Gastroesophageal sphincter (tissue), 4 donors: ENCODE measurements around the gene RHOJ. TPM values are rescaled to one million over a fixed set of nuclear protein-coding genes. Genes with fewer than 3 reads are reported as not detected.
A peak's percentile ranks its signal among the peaks of the same experiment; 100 is the strongest.

Experiments
- ATAC-seq: fragments of 150-250 bp; one replicate; pipeline ENCODE4 v1.9.1; 2016; ENCODE audit warnings: mild to moderate bottlenecking, moderate library complexity
- H3K27ac ChIP-seq, 4 donors: fragments of 200-600 bp; sonication (generic) in 3 of 4; 1 replicate in 3 of 4; 2 replicates in 1 of 4; pipeline ENCODE4 v1.5.1; 2016 to 2019
- H3K27me3 ChIP-seq: fragments of 200-600 bp; sonication (generic); one replicate; pipeline ENCODE4 v1.5.1; 2019
- H3K36me3 ChIP-seq, 2 donors: fragments of 200-600 bp; sonication (generic); one replicate each; pipeline ENCODE4 v1.5.1; 2019; ENCODE audit warnings: control low read depth in 1 of 2
- H3K4me1 ChIP-seq, 3 donors: fragments of 200-600 bp; sonication (generic); 1 replicate in 2 of 3; 2 replicates in 1 of 3; pipeline ENCODE4 v1.5.1; 2016 to 2019; ENCODE audit warnings: control low read depth in 2 of 3
- H3K4me3 ChIP-seq, 2 donors: fragments of 200-600 bp; sonication (generic); one replicate each; pipeline ENCODE4 v1.5.1; 2019; ENCODE audit warnings: mild to moderate bottlenecking in 1 of 2, moderate library complexity in 1 of 2
- H3K9me3 ChIP-seq, 3 donors: fragments of 200-600 bp; sonication (generic); one replicate each; pipeline ENCODE4 v1.5.1; 2017 to 2019; ENCODE audit warnings: control low read depth in 2 of 3
- EP300 ChIP-seq: sonication (generic); formaldehyde crosslinking; IDR thresholded peaks from one replicate; pipeline ENCODE4 v1.6.1; 2017; ENCODE audit warnings: antibody characterized with exemption, mild to moderate bottlenecking
- POLR2A ChIP-seq, 2 donors: fragments of 450-650 bp; IDR thresholded peaks; one replicate each; pipeline ENCODE4 v1.6.1; 2017; ENCODE audit warnings: antibody characterized with exemption in 2 of 2, mild to moderate bottlenecking in 2 of 2, moderate library complexity in 1 of 2
- POLR2AphosphoS5 ChIP-seq: sonication (generic); formaldehyde crosslinking; IDR thresholded peaks from one replicate; pipeline ENCODE4 v1.6.1; 2017; ENCODE audit warnings: antibody characterized with exemption
- WGBS, 2 donors: methylation state at CpG; one replicate each; pipeline ENCODE4 v1.1.5; 2018; ENCODE audit warnings: low coverage in 1 of 2; 5-methylcytosine and 5-hydroxymethylcytosine counted together
- total RNA-seq, 4 donors: library from RNA; depleted of rRNA; stranded (reverse); fragments of >200 nt; gene quantifications; one replicate each; pipeline ENCODE4 v1.1.0, GENCODE V29; 2016
- TF ChIP-seq, protein P1 (sequence below), 4 experiments: fragments of 200-600 bp in 2 of 4; fragments of 450-650 bp in 2 of 4; sonication (generic) in 1 of 4; IDR thresholded peaks; one replicate each; pipeline ENCODE4 v1.5.1; 2017 to 2019; ENCODE audit warnings: antibody characterized with exemption in 4 of 4, mild to moderate bottlenecking in 2 of 4, moderate library complexity in 2 of 4

The RHOJ gene
- total RNA-seq, 4 donors from 2014 or later, result 12.5 to 12.9 (median 12.7) TPM

DNA sequence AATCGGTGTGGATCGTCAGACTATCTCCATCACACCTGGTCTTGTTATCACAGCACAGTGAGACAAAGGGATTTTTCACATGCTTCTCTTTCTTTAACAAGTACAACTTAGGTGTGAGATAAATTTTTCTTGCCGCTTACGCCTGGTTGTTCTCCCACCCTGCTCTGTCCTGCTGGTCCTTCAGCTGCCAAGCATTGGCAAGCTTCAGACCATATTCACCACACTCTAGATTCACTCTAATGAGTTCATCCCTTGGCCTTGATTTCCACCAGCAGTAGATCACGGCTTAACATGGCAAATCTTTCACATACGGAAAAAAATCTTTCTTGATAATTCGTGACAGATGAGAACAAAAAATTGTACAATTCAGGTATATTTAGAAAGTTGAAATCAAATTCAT, 33.5 kb downstream of the RHOJ start:
- TF ChIP-seq, protein P1, sequence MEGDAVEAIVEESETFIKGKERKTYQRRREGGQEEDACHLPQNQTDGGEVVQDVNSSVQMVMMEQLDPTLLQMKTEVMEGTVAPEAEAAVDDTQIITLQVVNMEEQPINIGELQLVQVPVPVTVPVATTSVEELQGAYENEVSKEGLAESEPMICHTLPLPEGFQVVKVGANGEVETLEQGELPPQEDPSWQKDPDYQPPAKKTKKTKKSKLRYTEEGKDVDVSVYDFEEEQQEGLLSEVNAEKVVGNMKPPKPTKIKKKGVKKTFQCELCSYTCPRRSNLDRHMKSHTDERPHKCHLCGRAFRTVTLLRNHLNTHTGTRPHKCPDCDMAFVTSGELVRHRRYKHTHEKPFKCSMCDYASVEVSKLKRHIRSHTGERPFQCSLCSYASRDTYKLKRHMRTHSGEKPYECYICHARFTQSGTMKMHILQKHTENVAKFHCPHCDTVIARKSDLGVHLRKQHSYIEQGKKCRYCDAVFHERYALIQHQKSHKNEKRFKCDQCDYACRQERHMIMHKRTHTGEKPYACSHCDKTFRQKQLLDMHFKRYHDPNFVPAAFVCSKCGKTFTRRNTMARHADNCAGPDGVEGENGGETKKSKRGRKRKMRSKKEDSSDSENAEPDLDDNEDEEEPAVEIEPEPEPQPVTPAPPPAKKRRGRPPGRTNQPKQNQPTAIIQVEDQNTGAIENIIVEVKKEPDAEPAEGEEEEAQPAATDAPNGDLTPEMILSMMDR (IDR thresholded peaks at IDR 0.05), result no peak
- TF ChIP-seq POLR2A (IDR thresholded peaks at IDR 0.05), result no peak
- TF ChIP-seq POLR2AphosphoS5, result no peak
- TF ChIP-seq EP300, result no peak
- no peak overlapping the region for H3K4me3 ChIP-seq
- WGBS, 2 donors, result 86 to 93% methylated on average over 7 of the region's 7 CpGs
- no peaks in the 10 kb centered on the region for H3K9me3 ChIP-seq
- no peaks in the 10 kb centered on the region for H3K27me3 ChIP-seq
- no peak overlapping the region for H3K27ac ChIP-seq
- peaks cover 0 to 39% (median 6%) of the 10 kb centered on the region in 3 donors for H3K4me1 ChIP-seq
- H3K36me3 ChIP-seq, result peaks cover 0 to 5% of the 10 kb centered on the region in 2 donors
- no peak for ATAC-seq

GRCh38 chr14:63240221-63240620, 36.0 kb downstream of the RHOJ start:
- ATAC-seq, result no peak
- Histone ChIP-seq H3K4me3 (no peak overlapping the region), H3K27me3 (no peaks in the 10 kb centered on the region), H3K9me3 (no peaks in the 10 kb centered on the region), H3K36me3 (peaks cover 0 to 5% of the 10 kb centered on the region in 2 donors), H3K4me1 (peaks cover 0 to 31% (median 6%) of the 10 kb centered on the region in 3 donors), H3K27ac (no peak overlapping the region)
- WGBS, 2 donors, result 55 to 74% methylated on average over 2 of the region's 2 CpGs
- TF ChIP-seq, protein P1 (IDR thresholded peaks at IDR 0.05), result no peak
- TF ChIP-seq POLR2AphosphoS5, result no peak
- TF ChIP-seq EP300, result no peak
- TF ChIP-seq POLR2A (IDR thresholded peaks at IDR 0.05), result no peak

DNA sequence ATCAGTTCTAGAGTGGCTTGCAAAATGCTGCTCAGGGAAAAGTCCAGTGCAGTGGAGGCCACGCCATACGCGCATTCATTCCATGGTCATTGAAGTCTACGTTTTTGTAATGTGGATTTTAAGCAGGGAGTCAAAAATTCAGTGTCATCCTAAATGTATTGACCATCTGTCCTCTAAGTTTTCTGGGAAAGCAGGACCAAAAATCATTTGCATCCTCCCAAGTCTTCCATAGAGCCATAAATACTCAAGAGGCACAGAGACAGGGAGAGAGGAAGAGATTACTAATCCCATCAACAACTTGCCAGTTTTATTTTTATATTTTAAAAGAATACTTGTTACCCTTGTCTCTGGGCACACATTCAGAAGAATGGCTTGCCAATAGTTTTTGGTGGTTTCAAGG, 36.9 kb downstream of the RHOJ start:
- no peak for ATAC-seq
- 65 to 68% methylated on average over 4 of the region's 4 CpGs for WGBS, 2 donors
- Histone ChIP-seq H3K9me3 (no peaks in the 10 kb centered on the region), H3K27ac (peak overlapping the region in 3 of 4 donors; percentile 15 to 47 (median 19)), H3K36me3 (peaks cover 0 to 5% of the 10 kb centered on the region in 2 donors), H3K27me3 (no peaks in the 10 kb centered on the region), H3K4me1 (peaks cover 4 to 31% (median 6%) of the 10 kb centered on the region in 3 donors), H3K4me3 (no peak overlapping the region)
- TF ChIP-seq, protein P1 (IDR thresholded peaks at IDR 0.05), result no peak
- no peak for TF ChIP-seq POLR2AphosphoS5
- TF ChIP-seq EP300, result no peak
- TF ChIP-seq POLR2A (IDR thresholded peaks at IDR 0.05), result no peak

DNA sequence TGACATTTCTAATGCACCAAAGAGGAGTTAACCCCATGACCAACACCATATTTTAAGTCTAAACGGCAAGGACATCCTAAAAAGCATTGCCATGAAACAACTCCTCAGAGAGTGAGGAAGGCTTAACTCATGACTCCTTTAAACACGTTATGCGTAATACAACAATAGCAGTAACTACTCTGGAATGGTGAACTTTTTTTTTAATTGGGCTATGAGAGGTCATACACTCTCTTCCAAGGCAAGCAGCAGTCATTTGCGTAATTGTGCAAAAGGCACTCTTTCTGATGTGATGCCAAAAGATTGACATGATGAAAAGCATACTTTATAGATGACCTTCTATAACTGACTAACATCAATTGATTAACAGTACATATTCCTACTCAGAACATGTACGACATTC, 39.4 kb downstream of the RHOJ start:
- H3K4me3 ChIP-seq, result no peak overlapping the region
- ATAC-seq, result no peak
- H3K27ac ChIP-seq, result no peak overlapping the region
- no peaks in the 10 kb centered on the region for H3K27me3 ChIP-seq
- peaks cover 0 to 2% of the 10 kb centered on the region in 2 donors for H3K36me3 ChIP-seq
- H3K9me3 ChIP-seq, result no peaks in the 10 kb centered on the region
- 74 to 95% methylated on average over 5 of the region's 5 CpGs for WGBS, 2 donors
- peaks cover 5 to 52% (median 8%) of the 10 kb centered on the region in 3 donors for H3K4me1 ChIP-seq
- TF ChIP-seq EP300, result no peak
- no peak for TF ChIP-seq POLR2AphosphoS5
- TF ChIP-seq, protein P1 (IDR thresholded peaks at IDR 0.05), result no peak
- TF ChIP-seq POLR2A (IDR thresholded peaks at IDR 0.05), result no peak

- no peak overlapping the region for H3K4me3 ChIP-seq
- H3K27ac ChIP-seq, result peak overlapping the region in 1 of 4 donors; percentile 3
- ATAC-seq, result no peak
- TF ChIP-seq EP300, result no peak
- no peak for TF ChIP-seq POLR2A (IDR thresholded peaks at IDR 0.05)
- TF ChIP-seq, protein P1 (IDR thresholded peaks at IDR 0.05), result no peak
- peak; percentile 32 for TF ChIP-seq POLR2AphosphoS5
- no peaks in the 10 kb centered on the region for H3K27me3 ChIP-seq
- H3K4me1 ChIP-seq, result peaks cover 10 to 67% (median 11%) of the 10 kb centered on the region in 3 donors
- peaks cover 0 to 9% of the 10 kb centered on the region in 2 donors for H3K36me3 ChIP-seq
- WGBS, 2 donors, result 0 to 9% methylated on average over 1 of the region's 1 CpG
- no peaks in the 10 kb centered on the region for H3K9me3 ChIP-seq
Measured at GRCh38 chr14:63245893-63246292, 41.6 kb downstream of the RHOJ start.
